Measurements from ENCODE around the gene HBP1.

DNA sequence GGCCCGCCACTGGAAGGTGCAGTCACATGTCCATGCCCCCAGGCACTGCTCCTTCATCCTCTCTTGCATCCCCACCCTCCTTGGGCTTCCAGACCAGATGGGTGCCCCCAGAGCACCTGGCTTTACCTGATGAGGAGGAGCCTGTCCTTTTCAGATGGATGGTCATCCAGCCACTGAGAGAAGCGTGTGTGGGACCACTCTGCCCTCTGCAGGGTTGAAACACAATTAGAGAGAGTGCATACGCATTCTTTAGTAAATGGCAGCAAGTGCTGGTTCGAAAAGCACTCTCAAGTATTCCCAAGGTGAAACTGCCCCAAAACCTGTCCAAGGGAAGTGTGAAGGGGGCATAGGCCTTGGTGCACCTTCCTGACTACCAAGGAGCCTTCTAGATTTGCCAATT lies 41.6 kb downstream of the HBP1 start:
- TF ChIP-seq, protein P1, sequence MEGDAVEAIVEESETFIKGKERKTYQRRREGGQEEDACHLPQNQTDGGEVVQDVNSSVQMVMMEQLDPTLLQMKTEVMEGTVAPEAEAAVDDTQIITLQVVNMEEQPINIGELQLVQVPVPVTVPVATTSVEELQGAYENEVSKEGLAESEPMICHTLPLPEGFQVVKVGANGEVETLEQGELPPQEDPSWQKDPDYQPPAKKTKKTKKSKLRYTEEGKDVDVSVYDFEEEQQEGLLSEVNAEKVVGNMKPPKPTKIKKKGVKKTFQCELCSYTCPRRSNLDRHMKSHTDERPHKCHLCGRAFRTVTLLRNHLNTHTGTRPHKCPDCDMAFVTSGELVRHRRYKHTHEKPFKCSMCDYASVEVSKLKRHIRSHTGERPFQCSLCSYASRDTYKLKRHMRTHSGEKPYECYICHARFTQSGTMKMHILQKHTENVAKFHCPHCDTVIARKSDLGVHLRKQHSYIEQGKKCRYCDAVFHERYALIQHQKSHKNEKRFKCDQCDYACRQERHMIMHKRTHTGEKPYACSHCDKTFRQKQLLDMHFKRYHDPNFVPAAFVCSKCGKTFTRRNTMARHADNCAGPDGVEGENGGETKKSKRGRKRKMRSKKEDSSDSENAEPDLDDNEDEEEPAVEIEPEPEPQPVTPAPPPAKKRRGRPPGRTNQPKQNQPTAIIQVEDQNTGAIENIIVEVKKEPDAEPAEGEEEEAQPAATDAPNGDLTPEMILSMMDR (IDR thresholded peaks at IDR 0.05; ENCODE audit: insufficient read depth, low read length, poor library complexity, severe bottlenecking) = no peak
- no peak for TF ChIP-seq EZH2phosphoT487 (conservative IDR thresholded peaks at IDR 0.05; ENCODE audit: low read length)

Measured in SU-DHL-6 (cell line).